HG03432 (cell line): ENCODE results near the gene PGM2L1.
"Not testable (repeated sequence)": the region's sequence is repeated elsewhere in the genome, so short reads cannot be mapped to it uniquely, and the experiment has no call there.

Experiments
- ATAC-seq: cut with Tn5 transposase; IDR thresholded peaks from one replicate; pipeline ENCODE4 v1.9.1; 2021; ENCODE audit warnings: mild to moderate bottlenecking, moderate library complexity; ENCODE audit not compliant: unreplicated experiment

PGM2L1 gene

DNA sequence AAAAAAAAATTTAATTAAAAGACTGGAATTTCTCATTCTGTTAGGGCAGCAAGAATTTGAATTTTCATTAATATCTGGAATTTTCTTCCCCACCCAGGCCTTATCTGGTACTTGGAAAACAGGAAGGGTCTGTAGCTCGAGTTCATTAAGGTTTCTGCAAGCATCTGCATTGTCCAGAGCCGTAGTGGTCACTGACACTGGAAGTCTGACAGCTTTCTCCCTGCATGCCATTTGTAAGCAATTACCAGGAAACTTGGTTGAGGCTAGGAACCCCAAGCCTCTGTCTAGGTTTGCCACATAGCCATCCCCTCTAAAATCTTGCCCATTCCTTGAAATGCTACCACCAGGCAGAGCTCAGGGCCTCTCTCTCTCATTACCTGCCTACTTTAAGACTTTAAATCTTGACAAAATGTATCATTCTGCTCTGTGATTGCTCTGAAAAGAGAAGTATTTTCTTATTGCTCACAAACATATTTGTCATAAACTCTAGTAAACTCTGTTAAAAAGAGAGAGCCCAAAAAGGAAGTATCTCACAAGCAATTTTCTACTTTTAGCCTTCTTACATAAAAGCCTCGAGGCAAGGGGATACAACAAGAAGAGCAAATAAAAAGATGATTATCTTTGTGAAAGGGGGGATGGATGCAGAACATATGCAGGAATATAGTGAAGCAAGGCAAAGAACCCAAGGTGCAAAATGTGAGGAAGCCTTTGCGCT, 5.5 kb upstream of the PGM2L1 start:
- ATAC-seq = no peak

- ATAC-seq = no peak
Observed at GRCh38 chr11:74400606-74401005, 2.4 kb upstream of the PGM2L1 start.

DNA sequence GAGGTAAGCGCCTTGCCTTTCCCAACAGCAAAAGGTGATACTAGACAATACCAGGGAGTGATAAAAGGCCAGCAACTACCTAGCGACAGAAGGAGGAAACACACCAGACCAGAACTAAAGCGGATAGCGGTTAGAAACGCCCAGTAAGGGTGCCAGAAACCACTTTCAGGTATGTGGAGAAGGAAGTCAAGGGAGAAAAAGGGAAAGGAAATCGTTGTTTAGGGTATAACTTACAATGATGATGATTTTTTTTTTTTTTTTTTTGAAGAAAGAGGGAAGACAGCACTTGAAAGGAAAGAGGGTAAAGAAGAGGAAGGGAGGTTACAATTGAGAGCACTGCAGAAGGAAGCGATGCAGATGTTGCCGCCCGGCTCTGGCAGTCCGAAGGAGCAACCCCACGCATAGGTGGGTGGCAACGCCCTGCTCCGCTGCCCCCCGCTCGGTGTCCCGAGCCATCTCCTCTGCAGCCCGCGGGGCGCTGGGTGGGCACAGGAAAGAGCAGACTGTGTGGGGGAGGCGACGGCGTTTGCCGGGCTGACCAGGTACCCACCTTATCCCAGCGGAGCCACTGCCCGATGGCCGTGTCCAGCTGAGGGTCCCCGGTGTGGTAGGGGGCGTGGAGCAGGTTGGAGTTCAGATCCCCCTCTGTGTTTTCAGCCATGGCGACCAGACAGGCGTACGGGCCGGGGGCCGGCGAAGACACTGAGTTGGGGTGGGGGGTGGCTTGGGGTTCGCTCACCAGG, 561 bp downstream of the PGM2L1 start:
- peak; percentile 10 for ATAC-seq

DNA sequence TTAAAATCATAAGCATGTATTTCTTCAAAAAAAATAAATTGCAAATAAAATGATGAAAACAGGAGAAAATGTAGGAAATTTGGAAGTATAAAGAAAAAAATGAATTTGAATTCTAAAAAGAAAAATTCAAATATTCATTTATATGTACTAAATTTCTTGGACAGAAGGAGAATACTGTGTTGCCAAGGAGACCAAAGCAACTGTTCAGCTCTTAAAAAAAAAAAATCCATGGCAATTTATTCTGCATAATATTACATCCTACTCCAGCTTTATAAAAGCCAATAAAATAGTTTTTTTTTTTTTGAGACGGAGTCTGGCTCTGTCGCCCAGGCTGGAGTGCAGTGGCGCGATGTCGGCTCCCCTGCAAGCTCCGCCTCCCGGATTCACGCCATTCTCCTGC, 6.0 kb downstream of the PGM2L1 start:
- ATAC-seq = no peak

DNA sequence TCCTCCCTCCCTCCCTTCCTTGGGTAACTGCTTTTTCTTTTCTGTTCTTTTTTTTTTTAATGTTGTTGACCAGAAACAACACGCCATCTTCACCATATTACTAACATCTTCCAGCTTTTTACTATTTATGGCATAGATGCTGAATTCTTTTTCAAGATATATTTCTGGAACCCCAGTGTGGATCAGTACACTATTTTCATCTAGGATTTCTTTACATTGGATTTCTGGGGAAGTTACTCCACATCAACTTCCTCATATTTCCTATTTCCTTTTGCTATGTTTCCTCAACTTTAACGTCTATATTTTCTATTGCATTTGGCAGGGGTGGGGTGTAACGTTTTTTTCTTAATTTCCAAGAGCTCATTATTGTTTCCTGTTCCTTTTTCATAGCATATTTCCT, 7.0 kb downstream of the PGM2L1 start:
- no peak for ATAC-seq

GRCh38 chr11:74390697-74391096, 7.5 kb downstream of the PGM2L1 start:
- ATAC-seq = no peak

DNA sequence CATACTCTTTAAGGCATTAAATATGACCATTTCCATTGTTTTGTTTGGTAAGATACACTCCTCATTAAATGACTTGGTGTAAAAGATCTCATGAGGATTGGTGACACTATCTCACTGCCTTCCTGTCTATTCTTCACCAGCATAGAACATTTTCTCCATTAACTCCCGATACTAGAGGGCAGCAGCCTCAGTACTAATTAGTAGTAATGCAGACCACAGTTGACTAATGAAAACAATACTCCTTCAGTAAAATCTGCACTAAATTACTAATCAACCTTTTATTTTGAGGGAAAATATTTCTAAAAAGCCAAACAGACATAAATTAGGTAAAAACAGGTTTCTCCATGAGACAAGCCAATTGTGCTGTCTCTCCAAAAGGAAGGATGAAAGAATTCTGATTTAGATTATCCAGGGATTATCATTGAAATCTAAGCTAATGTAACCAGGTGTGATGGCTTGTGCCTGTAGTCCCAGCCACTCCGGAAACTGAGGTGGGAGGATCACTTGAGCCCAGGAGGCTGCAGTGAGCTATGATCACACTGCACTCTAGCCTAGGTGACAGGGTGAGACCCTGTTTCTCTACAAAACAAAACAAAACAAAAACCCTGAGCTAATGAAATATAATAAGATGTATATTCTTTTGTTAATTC, 9.4 kb downstream of the PGM2L1 start:
- peak; percentile 55 for ATAC-seq

- no peak for ATAC-seq
Observed at GRCh38 chr11:74384641-74385040, 13.6 kb downstream of the PGM2L1 start.

- no peak for ATAC-seq
Observed at GRCh38 chr11:74380746-74381439, 17.3 kb downstream of the PGM2L1 start.

DNA sequence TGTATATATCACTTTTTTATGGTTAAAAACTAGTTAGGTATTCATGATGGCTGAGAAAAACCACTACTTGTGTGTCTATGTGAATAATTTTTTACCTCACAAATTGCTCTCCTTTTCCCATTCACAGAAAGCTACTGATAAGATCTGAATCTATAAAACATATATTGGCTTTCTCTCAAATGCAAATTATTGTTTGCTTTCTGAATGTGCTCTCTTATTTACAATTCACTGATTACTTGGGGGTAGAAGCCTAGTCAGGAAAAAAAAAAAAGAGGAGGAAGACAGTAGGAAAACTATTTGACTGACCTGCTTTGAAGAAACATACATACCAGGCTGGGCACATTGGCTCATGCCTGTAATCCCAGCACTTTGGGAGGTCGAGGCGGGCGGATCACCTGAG, 20.5 kb downstream of the PGM2L1 start:
- no peak for ATAC-seq

DNA sequence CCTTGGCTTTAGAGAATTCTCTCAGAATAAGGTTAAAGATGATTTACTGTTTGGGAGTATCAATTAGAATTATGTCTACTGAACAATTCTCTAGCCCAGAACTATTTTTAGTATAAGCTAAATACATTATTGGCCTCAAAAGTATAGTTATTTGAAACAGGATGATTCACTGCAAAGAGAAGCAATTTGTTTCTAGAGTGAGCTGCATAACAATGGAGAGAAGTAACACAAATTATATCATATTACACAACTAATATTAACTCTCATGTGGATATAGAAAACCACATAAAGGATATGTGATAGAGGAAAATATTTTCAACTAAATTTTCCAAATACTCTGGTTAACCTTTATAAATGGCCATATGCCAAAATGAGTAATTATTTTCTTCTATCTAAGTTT, 24.9 kb downstream of the PGM2L1 start:
- no peak for ATAC-seq

DNA sequence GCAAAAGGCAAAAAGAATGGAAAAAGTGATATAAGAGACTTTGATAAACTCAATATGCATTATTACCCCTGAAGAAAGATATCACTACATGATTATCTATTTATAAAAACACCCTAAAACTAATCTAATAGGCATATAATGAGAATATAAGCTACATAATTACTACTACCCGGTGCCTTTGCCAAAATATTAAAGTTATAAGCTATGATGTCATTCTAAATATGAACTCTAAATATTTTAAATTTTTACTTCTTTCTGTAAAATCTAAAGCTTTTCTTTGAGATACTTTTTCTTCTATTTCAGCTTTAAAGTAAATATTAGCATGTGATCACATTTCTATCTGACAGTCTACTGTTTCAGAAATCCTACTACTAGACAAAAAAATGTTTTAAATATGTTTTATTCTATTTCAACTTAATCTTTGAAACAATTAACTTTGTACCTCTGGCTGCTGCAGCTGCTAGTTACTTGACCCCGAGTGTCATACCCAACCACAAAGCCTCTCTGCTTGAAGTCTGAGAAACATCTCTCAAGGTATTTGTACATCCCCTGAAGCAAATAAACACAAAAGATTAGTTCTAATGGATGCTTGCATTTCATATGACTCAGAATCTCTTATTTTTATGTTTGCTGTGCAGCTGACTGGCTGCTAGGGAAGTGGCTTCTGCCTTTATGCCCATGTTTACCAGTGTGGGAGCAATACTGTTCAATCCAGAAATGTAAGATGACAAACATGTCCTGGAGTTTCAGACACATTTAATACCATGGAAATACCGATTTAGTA, 26.8 kb downstream of the PGM2L1 start:
- no peak for ATAC-seq

GRCh38 chr11:74370123-74370522, 28.1 kb downstream of the PGM2L1 start:
- no peak for ATAC-seq

DNA sequence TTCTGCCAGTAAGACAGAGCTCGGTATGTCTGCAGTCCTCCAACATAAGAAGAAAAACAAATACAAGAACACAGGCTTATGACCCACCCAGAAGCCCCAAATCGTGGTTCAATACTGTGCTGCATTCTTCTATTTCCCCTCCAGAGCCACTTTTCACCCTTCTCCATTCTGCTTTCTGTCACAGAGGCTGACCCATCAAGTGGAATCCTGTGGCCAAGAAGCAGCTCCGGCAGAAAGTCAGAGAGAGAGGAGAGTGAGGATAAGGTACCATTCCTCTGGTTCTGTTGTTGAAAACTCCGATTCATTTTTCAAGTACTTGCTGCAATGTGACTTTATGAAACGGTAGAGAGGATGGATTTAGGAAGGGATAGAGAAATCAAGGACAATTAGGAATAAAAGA, 30.4 kb downstream of the PGM2L1 start:
- no peak for ATAC-seq

- no peak for ATAC-seq
Observed at GRCh38 chr11:74366576-74366975, 31.7 kb downstream of the PGM2L1 start.

DNA sequence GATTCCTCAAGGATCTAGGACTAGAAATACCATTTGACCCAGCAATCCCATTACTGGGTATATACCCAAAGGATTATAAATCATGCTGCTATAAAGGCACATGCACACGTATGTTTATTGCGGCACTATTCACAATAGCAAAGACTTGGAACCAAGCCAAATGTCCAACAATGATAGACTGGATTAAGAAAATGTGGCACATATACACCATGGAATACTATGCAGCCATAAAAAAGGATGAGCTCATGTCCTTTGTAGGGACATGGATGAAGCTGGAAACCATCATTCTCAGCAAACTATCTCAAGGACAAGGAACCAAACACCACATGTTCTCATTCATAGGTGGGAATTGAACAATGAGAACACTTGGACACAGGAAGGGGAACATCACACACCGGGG, 32.4 kb downstream of the PGM2L1 start:
- ATAC-seq = not testable (repeated sequence)

- ATAC-seq = no peak
Observed at GRCh38 chr11:74357449-74357848, 40.8 kb downstream of the PGM2L1 start.

- ATAC-seq = no peak
Observed at GRCh38 chr11:74355626-74356025, 42.6 kb downstream of the PGM2L1 start.

DNA sequence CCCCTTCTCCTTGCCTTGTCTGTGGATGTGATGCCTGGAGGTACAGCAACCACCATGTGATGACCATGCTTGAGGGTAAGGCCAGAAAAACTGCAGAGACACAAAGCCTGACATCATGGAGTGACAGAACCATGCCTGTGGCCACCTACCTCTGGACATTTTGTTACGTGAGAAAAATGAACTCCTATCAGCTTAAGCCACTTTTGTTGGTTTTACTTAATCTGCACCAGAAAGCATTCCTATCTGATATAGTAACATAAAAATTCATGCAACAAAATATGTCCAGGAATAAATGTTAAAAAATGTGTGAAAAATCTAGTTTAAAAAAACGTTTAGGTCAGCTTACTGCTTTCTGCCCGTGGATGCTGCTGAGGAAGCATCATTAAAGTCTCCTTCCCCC, 44.2 kb downstream of the PGM2L1 start:
- ATAC-seq = no peak

GRCh38 chr11:74347381-74347780, 50.9 kb downstream of the PGM2L1 start:
- no peak for ATAC-seq

DNA sequence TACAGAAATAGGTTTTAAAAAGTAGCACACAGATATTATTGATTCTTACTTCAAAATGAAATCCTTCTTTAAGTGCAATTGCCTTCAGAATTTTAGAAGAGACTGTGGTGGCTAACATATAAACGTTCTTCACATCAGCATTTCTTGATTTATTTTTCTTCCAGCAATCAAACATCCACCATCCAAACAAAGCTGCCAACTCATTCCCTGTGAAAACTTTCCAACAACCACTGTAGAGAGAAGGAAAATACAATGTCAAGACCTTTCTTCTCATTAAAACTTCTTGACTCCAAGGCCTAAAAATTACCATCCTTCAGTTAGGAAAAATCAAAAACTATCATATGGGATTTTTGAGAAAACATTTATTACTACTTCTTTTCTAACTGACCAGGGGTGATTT, 52.8 kb downstream of the PGM2L1 start:
- ATAC-seq = no peak
